CD4-positive, alpha-beta memory T cell (primary cell): Measurements from ENCODE around the gene ZBTB20. TPM values are rescaled to one million over a fixed set of nuclear protein-coding genes. Genes with fewer than 3 reads are reported as not detected.

Experiments
- CTCF ChIA-PET: fragments of 350-600 bp; sonication (Branson Sonifier 250); formaldehyde crosslinking; loops from one replicate; lab custom pipeline; 2021; ENCODE audit warnings: inconsistent platforms; ENCODE audit not compliant: partially characterized antibody; lab: Charles Lee
- POLR2A ChIA-PET: fragments of 350-600 bp; sonication (Branson Sonifier 250); formaldehyde crosslinking; loops from one replicate; lab custom pipeline; 2021; ENCODE audit not compliant: partially characterized antibody; lab: Charles Lee
- DNase-seq, 5 donors: peaks; one replicate each; pipeline versions ENCODE4 v3.0.0 to v3.0.0-alpha.2; 2020 to 2022; ENCODE audit warnings: mixed read lengths in 1 of 5
- H3K27ac ChIP-seq: one replicate; pipeline ENCODE4 v1.7.0; 2013; ENCODE audit warnings: low read depth, low read length
- H3K27me3 ChIP-seq: 2 replicates; pipeline ENCODE4 v1.7.0; 2013; ENCODE audit warnings: mild to moderate bottlenecking, low read length, moderate library complexity; ENCODE audit not compliant: insufficient read depth
- H3K36me3 ChIP-seq: 2 replicates; pipeline ENCODE4 v1.7.0; 2013; ENCODE audit warnings: mild to moderate bottlenecking, low read length, moderate library complexity; ENCODE audit not compliant: insufficient read depth
- H3K4me1 ChIP-seq: 2 replicates; pipeline ENCODE4 v1.7.0; 2013; ENCODE audit warnings: mild to moderate bottlenecking, low read length, moderate library complexity; ENCODE audit not compliant: insufficient read depth
- H3K4me3 ChIP-seq, 2 donors: one replicate each; pipeline ENCODE4 v1.7.0; 2013; ENCODE audit warnings: low read length in 2 of 2, mild to moderate bottlenecking in 1 of 2
- H3K9me3 ChIP-seq, 2 donors: one replicate each; pipeline ENCODE4 v1.7.0; 2013; ENCODE audit warnings: low read length in 2 of 2, control low read depth in 1 of 2; ENCODE audit not compliant: control insufficient read depth in 1 of 2
- H3K27ac Mint-ChIP-seq, 7 donors: one replicate each; pipeline ENCODE4 v1.8.0; 2020 to 2021; ENCODE audit warnings: mixed read lengths in 7 of 7, mild to moderate bottlenecking in 6 of 7, inconsistent platforms in 3 of 7, moderate library complexity in 3 of 7
- H3K27me3 Mint-ChIP-seq, 2 donors: one replicate each; pipeline ENCODE4 v1.8.0; 2020 to 2021; ENCODE audit warnings: mixed read lengths in 2 of 2
- H3K36me3 Mint-ChIP-seq, 2 donors: one replicate each; pipeline ENCODE4 v1.8.0; 2020 to 2021; ENCODE audit warnings: mixed read lengths in 2 of 2, inconsistent platforms in 1 of 2, mild to moderate bottlenecking in 1 of 2
- H3K4me1 Mint-ChIP-seq, 4 donors: one replicate each; pipeline ENCODE4 v1.8.0; 2020 to 2021; ENCODE audit warnings: mixed read lengths in 4 of 4, mild to moderate bottlenecking in 1 of 4
- H3K4me3 Mint-ChIP-seq, 8 donors: one replicate each; pipeline ENCODE4 v1.8.0; 2020 to 2021; ENCODE audit warnings: mixed read lengths in 8 of 8, mild to moderate bottlenecking in 7 of 8, moderate library complexity in 6 of 8, inconsistent platforms in 3 of 8
- H3K9me3 Mint-ChIP-seq, 8 donors: one replicate each; pipeline ENCODE4 v1.8.0; 2020 to 2021; ENCODE audit warnings: mixed read lengths in 8 of 8, mild to moderate bottlenecking in 5 of 8, inconsistent platforms in 3 of 8, moderate library complexity in 1 of 8
- intact Hi-C: fragments of 100-400 bp; cut with micrococcal nuclease; formaldehyde crosslinking; loops from one replicate; pipeline ENCODE4 v1.15.1; 2023
- polyA plus RNA-seq, 2 donors: library from polyadenylated mRNA; unstranded; fragments of 300-500 nt; fragmentation: Illumina TruSeq; gene quantifications; one replicate each; pipeline ENCODE4 v1.2.3, GENCODE V29; 2021
- total RNA-seq, 2 experiments: library from RNA; stranded (reverse); gene quantifications; one replicate each; pipeline ENCODE4 v1.2.3, GENCODE V29; 2021

The ZBTB20 gene
- total and polyA plus RNA-seq, 4 experiments from 2014 or later, result 21.9 to 58.4 (median 41.4) TPM

- ChIA-PET CTCF (interaction anchor here (8.8 kb wide), 1 partner anchor 42 kb away, joined by 76 read pairs; no protein-coding TSS in a partner anchor), POLR2A (no interaction called here)
- Histone ChIP-seq H3K4me3 (no peak overlapping the region), H3K36me3 (no peaks in the 10 kb centered on the region), H3K9me3 (no peaks in the 10 kb centered on the region), H3K27ac (no peak overlapping the region), H3K27me3 (no peaks in the 10 kb centered on the region), H3K4me1 (peaks cover 5% of the 10 kb centered on the region)
- no peaks in the 10 kb centered on the region for H3K9me3 Mint-ChIP-seq
- no peak for DNase-seq
- no peaks in the 10 kb centered on the region for H3K27me3 Mint-ChIP-seq
- peaks cover 0 to 5% (median 2%) of the 10 kb centered on the region in 4 donors for H3K4me1 Mint-ChIP-seq
- intact Hi-C loops, result no loop called here
- H3K4me3 Mint-ChIP-seq, result no peak overlapping the region
- H3K27ac Mint-ChIP-seq, result no peak overlapping the region
- peaks cover 31 to 39% of the 10 kb centered on the region in 2 donors for H3K36me3 Mint-ChIP-seq
Measured at GRCh38 chr3:114379266-114379665, 767.8 kb downstream of the ZBTB20 start.

GRCh38 chr3:114378760-114379159, 768.3 kb downstream of the ZBTB20 start:
- no peak overlapping the region for H3K4me3 ChIP-seq
- no peaks in the 10 kb centered on the region for H3K27me3 ChIP-seq
- intact Hi-C loops, result no loop called here
- peaks cover 28 to 39% of the 10 kb centered on the region in 2 donors for H3K36me3 Mint-ChIP-seq
- H3K27ac Mint-ChIP-seq, result peak overlapping the region in 1 of 7 donors; percentile 6
- H3K4me1 Mint-ChIP-seq, result no peaks in the 10 kb centered on the region
- no peak overlapping the region for H3K4me3 Mint-ChIP-seq
- ChIA-PET CTCF (interaction anchor here (8.8 kb wide), 1 partner anchor 42 kb away, joined by 76 read pairs; no protein-coding TSS in a partner anchor), POLR2A (no interaction called here)
- no peaks in the 10 kb centered on the region for H3K27me3 Mint-ChIP-seq
- no peaks in the 10 kb centered on the region for H3K9me3 ChIP-seq
- no peaks in the 10 kb centered on the region for H3K4me1 ChIP-seq
- H3K27ac ChIP-seq, result no peak overlapping the region
- H3K9me3 Mint-ChIP-seq, result no peaks in the 10 kb centered on the region
- H3K36me3 ChIP-seq, result no peaks in the 10 kb centered on the region
- no peak for DNase-seq

DNA sequence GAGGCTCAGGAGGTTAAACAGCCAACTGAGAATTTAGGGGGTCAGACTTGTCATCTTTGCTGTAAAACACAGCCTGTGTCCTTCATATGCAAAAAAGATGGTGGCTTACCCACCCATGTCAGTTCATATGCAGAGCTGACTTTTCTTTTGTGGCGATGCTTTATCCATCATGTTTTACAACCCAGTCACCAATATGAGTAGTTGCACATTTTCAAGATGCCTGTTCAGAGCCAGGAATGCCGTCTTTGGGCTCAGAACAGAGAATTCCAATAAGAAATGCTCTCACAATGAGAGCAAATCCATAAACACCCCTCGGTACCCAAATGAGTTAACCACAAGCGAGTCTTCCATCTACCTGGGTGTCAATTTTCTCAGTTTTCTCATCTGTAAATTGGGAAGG, 769.7 kb downstream of the ZBTB20 start:
- H3K27ac ChIP-seq, result no peak overlapping the region
- Mint-ChIP-seq H3K36me3 (peaks cover 28 to 39% of the 10 kb centered on the region in 2 donors), H3K27ac (no peak overlapping the region), H3K4me1 (no peaks in the 10 kb centered on the region), H3K27me3 (no peaks in the 10 kb centered on the region), H3K4me3 (no peak overlapping the region), H3K9me3 (no peaks in the 10 kb centered on the region)
- no peak for DNase-seq
- H3K27me3 ChIP-seq, result no peaks in the 10 kb centered on the region
- no peaks in the 10 kb centered on the region for H3K9me3 ChIP-seq
- no peak overlapping the region for H3K4me3 ChIP-seq
- POLR2A ChIA-PET, result no interaction called here
- H3K4me1 ChIP-seq, result no peaks in the 10 kb centered on the region
- CTCF ChIA-PET, result no interaction called here
- intact Hi-C loops, result no loop called here
- no peaks in the 10 kb centered on the region for H3K36me3 ChIP-seq

DNA sequence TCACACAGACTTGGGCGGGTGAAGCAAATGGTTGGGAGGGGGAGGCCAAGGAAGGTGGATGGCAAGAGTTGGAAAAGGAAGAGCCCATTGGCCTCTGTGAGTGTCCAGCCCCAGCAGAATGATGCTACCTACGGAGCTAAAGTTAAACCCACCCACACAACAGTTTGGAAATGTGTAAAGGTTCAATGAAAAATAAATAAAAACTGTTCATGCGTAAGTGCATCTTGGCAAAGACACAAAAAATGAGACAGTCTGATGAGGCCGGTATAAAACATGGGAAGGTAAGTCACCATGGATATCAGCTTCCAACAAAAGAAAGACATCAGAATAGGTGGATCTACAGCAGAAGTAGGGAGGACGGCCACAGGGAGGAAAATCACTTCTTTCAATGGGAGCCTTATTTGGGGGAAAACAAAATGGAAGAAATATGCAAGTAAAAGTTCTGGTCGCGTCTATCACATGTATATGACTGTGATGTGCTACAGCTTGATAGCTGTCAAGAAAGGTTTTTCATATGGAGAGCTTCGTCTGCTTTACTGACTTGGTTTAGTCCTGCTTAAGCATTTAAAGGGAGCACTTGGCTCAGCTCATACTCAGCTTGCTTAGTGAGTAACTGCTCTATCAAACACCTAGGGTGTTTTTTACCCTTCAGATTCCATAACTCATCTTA, 770.4 kb downstream of the ZBTB20 start:
- Mint-ChIP-seq H3K36me3 (peaks cover 31 to 46% of the 10 kb centered on the region in 2 donors), H3K4me3 (no peak overlapping the region), H3K27me3 (no peaks in the 10 kb centered on the region)

GRCh38 chr3:114375608-114376421, 771.3 kb downstream of the ZBTB20 start:
- intact Hi-C loops, result no loop called here
- CTCF ChIA-PET, result interaction anchor here (1.0 kb wide), 1 partner anchor 43 kb away, joined by 3 read pairs; no protein-coding TSS in a partner anchor
- no peak overlapping the region for H3K4me3 Mint-ChIP-seq
- no peaks in the 10 kb centered on the region for H3K27me3 Mint-ChIP-seq
- no peaks in the 10 kb centered on the region for H3K4me1 Mint-ChIP-seq
- Histone ChIP-seq H3K36me3 (no peaks in the 10 kb centered on the region), H3K4me3 (no peak overlapping the region), H3K9me3 (no peaks in the 10 kb centered on the region), H3K27me3 (no peaks in the 10 kb centered on the region), H3K27ac (no peak overlapping the region), H3K4me1 (no peaks in the 10 kb centered on the region)
- H3K27ac Mint-ChIP-seq, result no peak overlapping the region
- no peaks in the 10 kb centered on the region for H3K9me3 Mint-ChIP-seq
- POLR2A ChIA-PET, result no interaction called here
- DNase-seq, result no peak
- peaks cover 31 to 47% of the 10 kb centered on the region in 2 donors for H3K36me3 Mint-ChIP-seq

More for the DNA sequence above, 770.4 kb downstream of the ZBTB20 start:
- no peaks in the 10 kb centered on the region for H3K27me3 ChIP-seq
- no peak overlapping the region for H3K4me3 ChIP-seq
- intact Hi-C loops, result no loop called here
- POLR2A ChIA-PET, result no interaction called here
- no peaks in the 10 kb centered on the region for H3K4me1 Mint-ChIP-seq
- DNase-seq, result no peak
- no peaks in the 10 kb centered on the region for H3K4me1 ChIP-seq
- H3K27ac ChIP-seq, result no peak overlapping the region
- CTCF ChIA-PET, result no interaction called here
- no peak overlapping the region for H3K27ac Mint-ChIP-seq
- no peaks in the 10 kb centered on the region for H3K9me3 ChIP-seq
- no peaks in the 10 kb centered on the region for H3K9me3 Mint-ChIP-seq
- no peaks in the 10 kb centered on the region for H3K36me3 ChIP-seq

DNA sequence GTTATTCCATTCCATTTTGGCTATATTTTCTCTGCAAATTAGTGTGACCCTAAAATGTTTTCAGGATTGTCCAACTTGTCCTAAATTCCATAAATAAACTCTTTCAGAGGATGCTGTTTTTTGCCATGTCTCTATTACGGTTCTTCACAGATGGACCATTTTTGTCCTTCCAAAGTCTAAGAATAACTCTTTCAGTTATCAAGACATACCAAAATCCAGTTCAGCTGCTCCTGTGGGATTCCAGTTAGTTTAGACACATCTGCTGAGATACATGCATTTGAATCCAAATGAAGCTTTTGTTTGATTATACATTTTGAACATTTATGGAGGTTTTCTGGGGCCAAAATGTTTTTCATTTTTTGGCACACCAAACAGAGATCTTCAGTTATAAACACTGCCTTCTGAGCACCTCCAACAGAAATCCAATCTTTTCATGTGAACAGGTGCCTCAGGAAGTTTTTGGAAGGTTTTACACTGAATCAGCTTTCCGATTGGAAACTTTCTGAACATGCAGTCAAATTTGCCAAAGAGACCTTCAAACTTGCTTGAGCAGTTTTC, 772.6 kb downstream of the ZBTB20 start:
- Mint-ChIP-seq H3K27ac (no peak overlapping the region), H3K4me3 (no peak overlapping the region)

More for the DNA sequence above, 772.6 kb downstream of the ZBTB20 start:
- CTCF ChIA-PET, result interaction anchor here (1.1 kb wide), 1 partner anchor 10 kb away, joined by 4 read pairs; no protein-coding TSS in a partner anchor
- intact Hi-C loops, result no loop called here
- H3K27me3 ChIP-seq, result no peaks in the 10 kb centered on the region
- H3K36me3 Mint-ChIP-seq, result peaks cover 27 to 34% of the 10 kb centered on the region in 2 donors
- no peak overlapping the region for H3K4me3 ChIP-seq
- no peak overlapping the region for H3K27ac ChIP-seq
- H3K4me1 ChIP-seq, result no peaks in the 10 kb centered on the region
- POLR2A ChIA-PET, result no interaction called here
- no peaks in the 10 kb centered on the region for H3K9me3 ChIP-seq
- H3K36me3 ChIP-seq, result no peaks in the 10 kb centered on the region
- no peak for DNase-seq
- H3K4me1 Mint-ChIP-seq, result no peaks in the 10 kb centered on the region
- H3K27me3 Mint-ChIP-seq, result no peaks in the 10 kb centered on the region
- no peaks in the 10 kb centered on the region for H3K9me3 Mint-ChIP-seq
